Adrenal gland (tissue), 12 donors: ENCODE measurements around the gene C2orf42. TPM values are rescaled to one million over a fixed set of nuclear protein-coding genes. Genes with fewer than 3 reads are reported as not detected.

Experiments used
- DNase-seq, 7 donors: peaks; one replicate each; pipeline ENCODE4 v3.0.0-alpha.2; 2019 to 2020
- H3K27ac ChIP-seq, 5 donors: fragments of 200-600 bp; sonication (generic) in 4 of 5; 1 replicate in 3 of 5; 2 replicates in 2 of 5; pipeline versions ENCODE4 v1.5.1 to v1.8.0; 2016 to 2020; ENCODE audit warnings: mild to moderate bottlenecking in 1 of 5
- H3K27me3 ChIP-seq: fragments of 200-600 bp; 2 replicates; pipeline ENCODE4 v1.8.0; 2021
- H3K36me3 ChIP-seq, 2 donors: fragments of 200-600 bp; replicated peaks in 1 of 2; 1 replicate in 1 of 2; 2 replicates in 1 of 2; pipeline versions ENCODE4 v1.5.1 to v1.8.0; 2018 to 2022
- H3K4me1 ChIP-seq, 2 donors: fragments of 200-600 bp; replicated peaks in 1 of 2; 1 replicate in 1 of 2; 2 replicates in 1 of 2; pipeline versions ENCODE4 v1.5.1 to v1.8.0; 2018 to 2021
- H3K4me3 ChIP-seq, 4 donors: fragments of 200-600 bp; sonication (generic) in 3 of 4; one replicate each; pipeline ENCODE4 v1.5.1; 2016 to 2018
- H3K9me3 ChIP-seq, 3 donors: fragments of 200-600 bp; sonication (generic) in 1 of 3; replicated peaks in 1 of 3; 1 replicate in 2 of 3; 2 replicates in 1 of 3; pipeline versions ENCODE4 v1.5.1 to v1.8.0; 2016 to 2021
- POLR2A ChIP-seq, 2 donors: fragments of 450-650 bp; IDR thresholded peaks; one replicate each; pipeline ENCODE4 v1.6.1; 2017; ENCODE audit warnings: antibody characterized with exemption in 2 of 2, mild to moderate bottlenecking in 2 of 2, moderate library complexity in 1 of 2
- WGBS, 4 donors: extraction: QIAGEN DNeasy Blood & Tissue Kit in 2 of 4; methylation state at CpG; one replicate each; pipeline versions ENCODE4 v1.1.5 to v1.1.7; 2013 to 2017; 5-methylcytosine and 5-hydroxymethylcytosine counted together
- intact Hi-C, 2 donors: fragments of 100-400 bp; cut with DNase I; formaldehyde crosslinking; loops; one replicate each; pipeline versions ENCODE4 v1.14.1 to v1.15.0; 2022 to 2023
- polyA plus RNA-seq, 3 donors: library from polyadenylated mRNA; stranded (reverse); fragments of 200-250 nt in 2 of 3; fragments of 350-450 nt in 1 of 3; fragmentation: Illumina TruSeq in 1 of 3; extraction: RNeasy Lipid Tissue Mini Kit (QIAGEN cat#74804) in 1 of 3; gene quantifications; one replicate each; pipeline ENCODE4 v1.2.3, GENCODE V29; 2013 to 2014
- total RNA-seq, 9 donors: library from RNA; depleted of rRNA in 4 of 9; stranded (reverse); fragments of >200 nt in 4 of 9; fragments of 120-200 nt in 1 of 9; fragmentation: NEBNext Ultra II Directional in 1 of 9; extraction: Animal tissue kit (Norgen Biotek cat#: 25700) in 1 of 9; gene quantifications; one replicate each; pipeline versions ENCODE4 v1.1.0 to v1.2.4, GENCODE V29; 2013 to 2023
- TF ChIP-seq, protein P1 (sequence below), 6 experiments: fragments of 450-650 bp in 4 of 6; fragments of 200-600 bp in 2 of 6; sonication (generic) in 1 of 6; IDR thresholded peaks; 1 replicate in 5 of 6; 2 replicates in 1 of 6; pipeline versions ENCODE4 v1.5.1 to v1.8.0; 2016 to 2021; ENCODE audit warnings: antibody characterized with exemption in 6 of 6, mild to moderate bottlenecking in 2 of 6, moderate library complexity in 1 of 6
- donor health status: healthy with polysubstance abuse.
- donor health status: Bipolar disorder and iron deficiency.
- donor health status: DM: yes; HTN: yes; CAD: no.
- donor health status: DM: no; HTN: no; CAD: no.
- donor health status: DM: no; HTN: no; CAD: no.
- donor health status: DM: yes; HTN: yes; CAD: no.

The C2orf42 gene
- total and polyA plus RNA-seq, 12 donors, result 8.0 to 33.7 (median 16.5) TPM

DNA sequence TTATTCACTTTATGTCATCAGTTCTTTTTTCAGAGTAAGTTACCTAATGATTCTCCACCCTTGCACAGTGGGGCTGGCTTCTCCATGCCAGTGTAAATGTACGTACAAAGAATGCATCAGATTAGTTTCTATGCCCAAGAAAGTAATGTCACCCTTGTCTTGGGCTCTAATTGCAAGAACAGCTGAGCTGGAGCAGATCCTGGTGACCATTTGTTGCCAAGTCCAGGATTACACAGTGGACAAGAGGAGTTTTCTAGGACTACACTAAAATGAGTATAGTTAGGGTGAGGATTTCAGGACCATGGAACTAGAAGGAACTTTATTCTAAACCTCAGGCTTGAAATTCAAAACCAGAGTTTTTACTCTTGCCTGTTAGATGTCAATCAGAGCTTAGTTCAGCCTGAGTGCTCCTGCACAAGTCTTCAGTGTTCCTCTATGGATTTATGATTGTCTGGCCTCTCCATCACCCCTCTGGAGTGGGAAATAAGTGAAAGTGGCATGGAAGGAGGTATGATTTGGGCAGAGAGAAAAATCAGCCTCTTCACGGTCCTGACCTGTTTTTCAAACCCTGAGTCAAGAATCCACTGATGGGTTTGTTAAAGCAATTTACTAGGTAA lies 73.8 kb downstream of the C2orf42 start:
- no peaks in the 10 kb centered on the region for H3K9me3 ChIP-seq
- TF ChIP-seq, protein P1, sequence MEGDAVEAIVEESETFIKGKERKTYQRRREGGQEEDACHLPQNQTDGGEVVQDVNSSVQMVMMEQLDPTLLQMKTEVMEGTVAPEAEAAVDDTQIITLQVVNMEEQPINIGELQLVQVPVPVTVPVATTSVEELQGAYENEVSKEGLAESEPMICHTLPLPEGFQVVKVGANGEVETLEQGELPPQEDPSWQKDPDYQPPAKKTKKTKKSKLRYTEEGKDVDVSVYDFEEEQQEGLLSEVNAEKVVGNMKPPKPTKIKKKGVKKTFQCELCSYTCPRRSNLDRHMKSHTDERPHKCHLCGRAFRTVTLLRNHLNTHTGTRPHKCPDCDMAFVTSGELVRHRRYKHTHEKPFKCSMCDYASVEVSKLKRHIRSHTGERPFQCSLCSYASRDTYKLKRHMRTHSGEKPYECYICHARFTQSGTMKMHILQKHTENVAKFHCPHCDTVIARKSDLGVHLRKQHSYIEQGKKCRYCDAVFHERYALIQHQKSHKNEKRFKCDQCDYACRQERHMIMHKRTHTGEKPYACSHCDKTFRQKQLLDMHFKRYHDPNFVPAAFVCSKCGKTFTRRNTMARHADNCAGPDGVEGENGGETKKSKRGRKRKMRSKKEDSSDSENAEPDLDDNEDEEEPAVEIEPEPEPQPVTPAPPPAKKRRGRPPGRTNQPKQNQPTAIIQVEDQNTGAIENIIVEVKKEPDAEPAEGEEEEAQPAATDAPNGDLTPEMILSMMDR (IDR thresholded peaks at IDR 0.05), result no peak
- no peak for TF ChIP-seq POLR2A (IDR thresholded peaks at IDR 0.05)
- DNase-seq, result no peak
- intact Hi-C loops, result no loop called here
- peaks cover 0 to 13% of the 10 kb centered on the region in 2 donors for H3K4me1 ChIP-seq
- H3K27ac ChIP-seq, result no peak overlapping the region
- H3K4me3 ChIP-seq, result no peak overlapping the region
- H3K36me3 ChIP-seq, result no peaks in the 10 kb centered on the region
- WGBS, 4 donors, result 81 to 92% (median 89%) methylated on average over 2 of the region's 2 CpGs
- H3K27me3 ChIP-seq, result no peaks in the 10 kb centered on the region

DNA sequence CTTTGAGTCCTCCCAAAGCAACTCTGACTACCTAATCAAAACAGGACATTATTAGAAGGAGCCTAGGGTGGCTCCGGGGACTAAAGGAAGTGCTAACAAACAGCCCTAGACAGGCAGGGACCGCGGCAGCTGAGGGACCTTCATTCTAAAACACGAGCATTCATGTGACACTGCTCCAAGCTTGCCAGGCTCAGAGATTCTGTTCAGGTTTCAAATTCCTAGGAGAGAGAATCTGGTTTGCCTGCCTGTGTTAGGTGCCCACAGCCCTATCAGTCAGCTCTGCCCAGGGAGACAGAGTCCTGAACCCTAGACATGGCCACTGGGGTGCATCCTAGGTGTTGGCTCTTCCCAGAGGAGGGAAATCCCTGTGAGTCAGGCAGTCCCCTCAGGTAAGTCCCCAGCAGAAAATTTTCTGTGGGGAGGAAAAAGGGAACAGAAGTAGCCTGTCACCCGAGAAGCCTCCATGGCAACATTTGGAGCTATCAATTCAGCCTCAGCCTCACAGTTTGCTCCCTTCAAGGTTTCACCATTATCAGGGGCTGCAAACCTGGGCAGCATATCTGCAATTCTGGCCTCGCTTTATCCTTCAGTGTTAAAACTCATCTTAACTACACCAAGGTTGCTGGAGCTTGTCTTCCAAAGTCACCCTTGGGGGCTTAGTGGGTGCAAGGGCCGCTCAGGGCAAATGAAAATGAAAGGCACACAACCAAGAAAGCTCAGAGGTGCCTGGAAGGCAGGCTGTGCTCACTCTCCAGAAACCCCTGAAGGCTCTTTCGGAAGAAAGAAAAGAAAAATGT lies 75.0 kb downstream of the C2orf42 start:
- no peak overlapping the region for H3K4me3 ChIP-seq
- peaks cover 0 to 13% of the 10 kb centered on the region in 2 donors for H3K4me1 ChIP-seq
- peak overlapping the region in 1 of 5 donors; percentile 44 for H3K27ac ChIP-seq
- H3K27me3 ChIP-seq, result no peaks in the 10 kb centered on the region
- 72 to 83% (median 78%) methylated on average over 7 to 8 of the region's 8 CpGs for WGBS, 4 donors
- peak in 2 of 7 donors; percentile 28 to 32 for DNase-seq
- no peaks in the 10 kb centered on the region for H3K36me3 ChIP-seq
- intact Hi-C loops, result no loop called here
- TF ChIP-seq, protein P1 (IDR thresholded peaks at IDR 0.05), result no peak
- no peak for TF ChIP-seq POLR2A (IDR thresholded peaks at IDR 0.05)
- H3K9me3 ChIP-seq, result no peaks in the 10 kb centered on the region

DNA sequence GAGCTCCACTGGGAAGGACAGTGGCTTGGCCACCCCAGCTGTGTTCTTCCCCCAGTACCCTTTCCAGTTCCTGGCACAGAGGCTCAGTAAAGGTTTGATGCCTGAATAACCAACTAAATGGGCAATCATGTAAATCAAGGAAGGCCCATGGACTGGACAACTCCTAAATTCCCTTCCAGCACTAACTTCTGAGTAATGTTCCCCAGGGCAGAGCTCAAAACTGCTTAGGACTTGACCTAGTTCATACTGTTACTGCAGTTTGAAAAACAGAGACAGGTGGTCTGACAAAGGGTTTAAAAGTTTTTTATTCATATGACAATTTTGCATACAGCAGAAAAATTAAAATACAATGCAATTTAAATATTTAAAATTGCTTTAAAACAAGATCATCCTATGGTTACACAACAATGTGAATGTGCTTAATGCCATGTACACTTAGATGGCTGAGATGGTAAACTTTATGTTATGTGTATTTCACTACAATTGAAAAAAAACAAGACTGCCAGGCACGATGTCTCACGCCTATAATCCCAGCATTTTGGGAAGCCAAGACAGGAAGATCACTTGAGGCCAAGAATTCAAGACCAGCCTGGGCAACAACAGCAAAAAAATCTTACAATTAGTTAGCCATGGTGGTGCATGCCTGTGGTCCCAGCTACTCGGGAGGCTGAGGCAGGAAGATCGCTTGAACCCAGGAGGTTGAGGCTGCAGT lies 77.3 kb downstream of the C2orf42 start:
- DNase-seq, result peak in 1 of 7 donors; percentile 2
- WGBS, 4 donors, result 85 to 88% (median 87%) methylated on average over 4 of the region's 4 CpGs
- H3K4me3 ChIP-seq, result no peak overlapping the region
- TF ChIP-seq, protein P1 (IDR thresholded peaks at IDR 0.05), result no peak
- no peak for TF ChIP-seq POLR2A (IDR thresholded peaks at IDR 0.05)
- H3K27ac ChIP-seq, result no peak overlapping the region
- H3K4me1 ChIP-seq, result peaks cover 2 to 18% of the 10 kb centered on the region in 2 donors
- H3K27me3 ChIP-seq, result no peaks in the 10 kb centered on the region
- no peaks in the 10 kb centered on the region for H3K36me3 ChIP-seq
- intact Hi-C loops, result no loop called here
- H3K9me3 ChIP-seq, result no peaks in the 10 kb centered on the region
